ENCODE data around the gene OPCML.

The OPCML gene

DNA sequence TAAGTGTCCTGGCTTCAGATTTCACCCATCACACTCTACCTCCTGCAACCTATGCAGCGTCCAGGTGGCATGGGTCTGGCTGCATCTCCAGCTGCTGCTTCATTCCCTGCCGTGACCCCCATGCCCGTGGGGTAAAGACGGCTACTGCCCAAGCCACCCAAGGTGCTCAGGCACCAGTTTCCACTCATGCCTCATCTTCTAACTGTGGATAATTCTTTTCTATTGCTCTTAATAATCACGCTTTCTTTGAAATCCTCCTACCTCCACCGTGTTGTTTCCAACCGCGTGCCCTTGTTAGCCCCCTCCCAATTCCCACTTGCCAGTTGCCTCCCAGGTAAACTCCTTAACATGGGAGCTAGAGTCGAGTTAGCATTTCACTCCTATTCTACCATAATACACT is 738.5 kb downstream of the OPCML start:
- no peak overlapping the region for H3K4me3 ChIP-seq (ENCODE audit: low read depth, low read length, poor library complexity, severe bottlenecking)
- TF ChIP-seq, protein P1, sequence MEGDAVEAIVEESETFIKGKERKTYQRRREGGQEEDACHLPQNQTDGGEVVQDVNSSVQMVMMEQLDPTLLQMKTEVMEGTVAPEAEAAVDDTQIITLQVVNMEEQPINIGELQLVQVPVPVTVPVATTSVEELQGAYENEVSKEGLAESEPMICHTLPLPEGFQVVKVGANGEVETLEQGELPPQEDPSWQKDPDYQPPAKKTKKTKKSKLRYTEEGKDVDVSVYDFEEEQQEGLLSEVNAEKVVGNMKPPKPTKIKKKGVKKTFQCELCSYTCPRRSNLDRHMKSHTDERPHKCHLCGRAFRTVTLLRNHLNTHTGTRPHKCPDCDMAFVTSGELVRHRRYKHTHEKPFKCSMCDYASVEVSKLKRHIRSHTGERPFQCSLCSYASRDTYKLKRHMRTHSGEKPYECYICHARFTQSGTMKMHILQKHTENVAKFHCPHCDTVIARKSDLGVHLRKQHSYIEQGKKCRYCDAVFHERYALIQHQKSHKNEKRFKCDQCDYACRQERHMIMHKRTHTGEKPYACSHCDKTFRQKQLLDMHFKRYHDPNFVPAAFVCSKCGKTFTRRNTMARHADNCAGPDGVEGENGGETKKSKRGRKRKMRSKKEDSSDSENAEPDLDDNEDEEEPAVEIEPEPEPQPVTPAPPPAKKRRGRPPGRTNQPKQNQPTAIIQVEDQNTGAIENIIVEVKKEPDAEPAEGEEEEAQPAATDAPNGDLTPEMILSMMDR (IDR thresholded peaks at IDR 0.05; ENCODE audit: low read length): no peak
- no peak for TF ChIP-seq EZH2 (IDR thresholded peaks at IDR 0.05; ENCODE audit: borderline replicate concordance, low read length)
- H3K9me2 ChIP-seq (ENCODE audit: low read depth, low read length): no peaks in the 10 kb centered on the region
- H3K79me2 ChIP-seq (ENCODE audit: insufficient read depth, low read length): no peaks in the 10 kb centered on the region
- no peaks in the 10 kb centered on the region for H3K9me3 ChIP-seq (ENCODE audit: low read length)
- no peaks in the 10 kb centered on the region for H3F3A ChIP-seq (ENCODE audit: insufficient read depth, low read length)
- H3K4me2 ChIP-seq (ENCODE audit: low read length): no peak overlapping the region
- no peak overlapping the region for H2AFZ ChIP-seq (ENCODE audit: low read length)
- H4K20me1 ChIP-seq (ENCODE audit: insufficient read depth, low read length): no peaks in the 10 kb centered on the region
- H3K4me1 ChIP-seq (ENCODE audit: insufficient read depth, low read length, severe bottlenecking): no peaks in the 10 kb centered on the region
- H3K36me3 ChIP-seq (ENCODE audit: insufficient read depth, low read length): no peaks in the 10 kb centered on the region
- no peak overlapping the region for H3K9ac ChIP-seq (ENCODE audit: low read length)
- H3K27ac ChIP-seq (ENCODE audit: low read depth, low read length, poor library complexity, severe bottlenecking): no peak overlapping the region
- H3K27me3 ChIP-seq (ENCODE audit: insufficient read depth, low read length): no peaks in the 10 kb centered on the region

DNA sequence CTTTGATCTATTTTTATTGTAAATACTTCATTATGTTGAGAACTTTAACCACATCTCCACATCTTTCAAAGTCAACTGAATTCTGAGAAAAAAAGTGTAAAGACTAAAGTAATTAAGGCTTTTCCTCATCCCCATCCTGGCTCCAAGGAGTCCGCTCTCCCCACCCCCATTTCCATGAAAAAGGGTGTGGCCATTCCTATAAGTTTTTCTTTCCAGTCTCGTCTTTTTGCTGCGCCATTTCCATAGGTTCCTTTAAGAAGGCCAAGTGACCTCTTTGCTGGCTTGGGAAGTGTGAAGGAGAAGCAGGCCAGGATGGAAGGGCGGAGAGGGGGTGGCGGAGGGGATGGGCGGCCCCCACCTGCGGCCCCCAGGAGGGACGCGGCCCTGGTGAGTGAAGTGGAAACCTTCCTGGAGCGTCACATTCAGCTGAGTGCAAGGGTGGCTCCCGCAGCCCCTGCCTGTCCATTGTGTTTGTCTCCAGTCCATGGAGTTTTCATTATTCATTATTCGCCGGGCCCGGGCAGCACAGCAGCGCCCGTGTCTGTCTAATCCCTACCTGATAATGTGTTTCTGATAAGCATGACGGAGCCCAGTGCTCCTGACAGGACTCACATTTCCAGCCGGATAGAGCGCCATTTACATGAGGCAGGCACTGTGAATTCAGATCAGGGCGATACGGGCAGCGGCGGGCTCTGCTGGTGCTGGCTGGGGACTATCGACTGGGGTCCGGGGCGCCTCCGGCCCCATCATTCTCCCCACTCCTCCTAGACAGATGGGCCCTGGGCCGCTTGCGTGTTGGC is 739.8 kb downstream of the OPCML start:
- no peaks in the 10 kb centered on the region for H3F3A ChIP-seq (ENCODE audit: insufficient read depth, low read length)
- H3K36me3 ChIP-seq (ENCODE audit: insufficient read depth, low read length): no peaks in the 10 kb centered on the region
- H3K9ac ChIP-seq (ENCODE audit: low read length): no peak overlapping the region
- no peaks in the 10 kb centered on the region for H3K9me2 ChIP-seq (ENCODE audit: low read depth, low read length)
- TF ChIP-seq EZH2 (IDR thresholded peaks at IDR 0.05; ENCODE audit: borderline replicate concordance, low read length): no peak
- TF ChIP-seq, protein P1 (IDR thresholded peaks at IDR 0.05; ENCODE audit: low read length): no peak
- no peak overlapping the region for H2AFZ ChIP-seq (ENCODE audit: low read length)
- H3K27me3 ChIP-seq (ENCODE audit: insufficient read depth, low read length): no peaks in the 10 kb centered on the region
- no peak overlapping the region for H3K4me2 ChIP-seq (ENCODE audit: low read length)
- H3K4me3 ChIP-seq (ENCODE audit: low read depth, low read length, poor library complexity, severe bottlenecking): no peak overlapping the region
- no peaks in the 10 kb centered on the region for H3K79me2 ChIP-seq (ENCODE audit: insufficient read depth, low read length)
- no peak overlapping the region for H3K27ac ChIP-seq (ENCODE audit: low read depth, low read length, poor library complexity, severe bottlenecking)
- H3K9me3 ChIP-seq (ENCODE audit: low read length): no peaks in the 10 kb centered on the region
- no peaks in the 10 kb centered on the region for H4K20me1 ChIP-seq (ENCODE audit: insufficient read depth, low read length)
- H3K4me1 ChIP-seq (ENCODE audit: insufficient read depth, low read length, severe bottlenecking): no peaks in the 10 kb centered on the region

DNA sequence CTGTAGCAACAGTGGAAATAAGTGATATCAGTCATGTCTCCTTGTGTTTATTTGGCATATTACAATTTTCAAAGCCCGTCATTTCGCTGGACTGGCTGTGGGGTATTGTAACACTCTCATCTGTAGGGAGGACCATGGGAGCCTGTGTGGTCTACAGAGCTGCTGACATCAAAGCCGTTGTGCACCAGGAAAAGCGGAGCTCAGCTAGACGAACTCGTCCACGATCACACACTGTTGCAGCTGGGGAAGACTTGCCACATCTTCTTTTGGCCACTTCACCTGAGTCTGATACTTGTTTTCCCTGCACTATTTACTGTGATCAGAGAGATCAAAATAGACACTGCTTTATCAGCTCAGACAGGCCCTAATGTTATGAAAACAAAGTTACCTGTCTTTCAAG is 741.3 kb downstream of the OPCML start:
- H3K9ac ChIP-seq (ENCODE audit: low read length): no peak overlapping the region
- no peaks in the 10 kb centered on the region for H3K36me3 ChIP-seq (ENCODE audit: insufficient read depth, low read length)
- H3F3A ChIP-seq (ENCODE audit: insufficient read depth, low read length): no peaks in the 10 kb centered on the region
- no peaks in the 10 kb centered on the region for H4K20me1 ChIP-seq (ENCODE audit: insufficient read depth, low read length)
- H3K27me3 ChIP-seq (ENCODE audit: insufficient read depth, low read length): no peaks in the 10 kb centered on the region
- H3K4me2 ChIP-seq (ENCODE audit: low read length): no peak overlapping the region
- no peaks in the 10 kb centered on the region for H3K79me2 ChIP-seq (ENCODE audit: insufficient read depth, low read length)
- H3K4me3 ChIP-seq (ENCODE audit: low read depth, low read length, poor library complexity, severe bottlenecking): no peak overlapping the region
- H3K9me3 ChIP-seq (ENCODE audit: low read length): no peaks in the 10 kb centered on the region
- H3K4me1 ChIP-seq (ENCODE audit: insufficient read depth, low read length, severe bottlenecking): no peaks in the 10 kb centered on the region
- H3K27ac ChIP-seq (ENCODE audit: low read depth, low read length, poor library complexity, severe bottlenecking): no peak overlapping the region
- no peaks in the 10 kb centered on the region for H3K9me2 ChIP-seq (ENCODE audit: low read depth, low read length)
- TF ChIP-seq, protein P1 (IDR thresholded peaks at IDR 0.05; ENCODE audit: low read length): no peak
- no peak for TF ChIP-seq EZH2 (IDR thresholded peaks at IDR 0.05; ENCODE audit: borderline replicate concordance, low read length)
- H2AFZ ChIP-seq (ENCODE audit: low read length): no peak overlapping the region

All from OCI-LY1 (cell line).